ENCODE data around the gene ADGRB3.
A peak's percentile ranks its signal among the peaks of the same experiment; 100 is the strongest.

ADGRB3 gene

GRCh38 chr6:68633972-68634725 is 933 bp upstream of the ADGRB3 start:
- DNase-seq (ENCODE audit: low spot score) = no peak
- H3K79me1 ChIP-seq (ENCODE audit: low read depth, low read length) = no peaks in the 10 kb centered on the region
- no peak overlapping the region for H3K4ac ChIP-seq (ENCODE audit: low read length)
- no peak overlapping the region for H2BK15ac ChIP-seq (ENCODE audit: low read length)
- H2BK120ac ChIP-seq (ENCODE audit: low read depth, low read length) = no peak overlapping the region
- H3K27ac ChIP-seq (replicated peaks; ENCODE audit: low read length) = no peak overlapping the region
- peaks cover 0 to 12% (median 0%) of the 10 kb centered on the region in 3 experiments for H3K27me3 ChIP-seq (ENCODE audit: control insufficient read depth in 3 of 3, insufficient read depth in 3 of 3, low read depth in 1 of 3, low read length in 3 of 3)
- H2AFZ ChIP-seq (ENCODE audit: low read length) = peak overlapping the region; percentile 97
- H3K4me1 ChIP-seq (ENCODE audit: control insufficient read depth in 2 of 2, insufficient read depth in 1 of 2, low read depth in 1 of 2, low read length in 2 of 2) = peaks cover 0 to 18% of the 10 kb centered on the region in 2 donors
- WGBS, 2 donors (ENCODE audit: extremely low coverage in 2 of 2, insufficient read length in 2 of 2, insufficient replicate concordance in 1 of 2) = no CpG with 5 or more reads among the region's 23 CpGs
- H2AK5ac ChIP-seq (ENCODE audit: low read depth, low read length) = no peak overlapping the region
- no peak overlapping the region for H2BK5ac ChIP-seq (ENCODE audit: low read length)
- H3K18ac ChIP-seq (ENCODE audit: low read length) = no peak overlapping the region
- no peak overlapping the region for H4K91ac ChIP-seq (ENCODE audit: low read depth, low read length, poor library complexity)
- H3K14ac ChIP-seq (ENCODE audit: low read length) = no peak overlapping the region
- H4K8ac ChIP-seq (ENCODE audit: low read depth, low read length) = no peak overlapping the region
- peaks cover 0 to 3% of the 10 kb centered on the region in 2 donors for H3K36me3 ChIP-seq (replicated peaks in 1 of 2; ENCODE audit: control insufficient read depth in 2 of 2, insufficient read depth in 2 of 2, low read length in 2 of 2)
- no peak overlapping the region for H3K9ac ChIP-seq (ENCODE audit: low read depth, low read length, poor library complexity)
- H3K9me3 ChIP-seq (replicated peaks in 1 of 2; ENCODE audit: control insufficient read depth in 2 of 2, insufficient read depth in 1 of 2, low read depth in 1 of 2, low read length in 2 of 2) = no peaks in the 10 kb centered on the region
- H3K4me2 ChIP-seq (ENCODE audit: insufficient read depth, low read length, poor library complexity, severe bottlenecking) = peak overlapping the region; percentile 86
- H3K23ac ChIP-seq (ENCODE audit: low read depth, low read length, poor library complexity) = no peak overlapping the region
- peak overlapping the region; percentile 80 to 91 for H3K4me3 ChIP-seq (ENCODE audit: low read length in 2 of 2)
- H2BK12ac ChIP-seq (ENCODE audit: low read length) = no peak overlapping the region

DNA sequence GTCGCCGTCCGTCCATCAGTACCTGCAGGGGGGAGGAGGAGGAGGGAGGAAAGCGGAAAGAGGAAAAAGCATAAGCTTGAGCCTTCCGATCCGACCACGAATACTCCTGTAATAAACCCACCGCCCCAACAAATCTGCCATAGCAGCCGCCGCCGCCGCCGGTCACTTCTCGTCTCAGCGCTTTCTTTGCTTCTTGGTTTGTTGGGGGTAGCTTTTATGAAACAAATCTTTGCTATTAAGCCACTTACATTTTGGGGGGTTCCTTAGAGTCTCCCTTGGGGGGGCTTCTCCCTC is 277 bp downstream of the ADGRB3 start:
- H3K4ac ChIP-seq (ENCODE audit: low read length) = no peak overlapping the region
- no peak overlapping the region for H4K91ac ChIP-seq (ENCODE audit: low read depth, low read length, poor library complexity)
- H4K8ac ChIP-seq (ENCODE audit: low read depth, low read length) = no peak overlapping the region
- peak overlapping the region; percentile 49 for H3K27ac ChIP-seq (replicated peaks; ENCODE audit: low read length)
- no peaks in the 10 kb centered on the region for H3K9me3 ChIP-seq (replicated peaks in 1 of 2; ENCODE audit: control insufficient read depth in 2 of 2, insufficient read depth in 1 of 2, low read depth in 1 of 2, low read length in 2 of 2)
- H2BK120ac ChIP-seq (ENCODE audit: low read depth, low read length) = no peak overlapping the region
- no peak overlapping the region for H2BK15ac ChIP-seq (ENCODE audit: low read length)
- peak overlapping the region; percentile 80 to 91 for H3K4me3 ChIP-seq (ENCODE audit: low read length in 2 of 2)
- H3K4me2 ChIP-seq (ENCODE audit: insufficient read depth, low read length, poor library complexity, severe bottlenecking) = peak overlapping the region; percentile 67
- no peak overlapping the region for H3K9ac ChIP-seq (ENCODE audit: low read depth, low read length, poor library complexity)
- peaks cover 0 to 12% of the 10 kb centered on the region in 2 donors for H3K36me3 ChIP-seq (replicated peaks in 1 of 2; ENCODE audit: control insufficient read depth in 2 of 2, insufficient read depth in 2 of 2, low read length in 2 of 2)
- peaks cover 4 to 18% of the 10 kb centered on the region in 2 donors for H3K4me1 ChIP-seq (ENCODE audit: control insufficient read depth in 2 of 2, insufficient read depth in 1 of 2, low read depth in 1 of 2, low read length in 2 of 2)
- H3K14ac ChIP-seq (ENCODE audit: low read length) = no peak overlapping the region
- H3K79me1 ChIP-seq (ENCODE audit: low read depth, low read length) = no peaks in the 10 kb centered on the region
- DNase-seq (ENCODE audit: low spot score) = no peak
- no peak overlapping the region for H2AK5ac ChIP-seq (ENCODE audit: low read depth, low read length)
- no peak overlapping the region for H2BK5ac ChIP-seq (ENCODE audit: low read length)
- H3K18ac ChIP-seq (ENCODE audit: low read length) = peak overlapping the region; percentile 53
- no peak overlapping the region for H3K23ac ChIP-seq (ENCODE audit: low read depth, low read length, poor library complexity)
- peak overlapping the region; percentile 97 for H2AFZ ChIP-seq (ENCODE audit: low read length)
- no CpG with 5 or more reads among the region's 15 CpGs for WGBS, 2 donors (ENCODE audit: extremely low coverage in 2 of 2, insufficient read length in 2 of 2, insufficient replicate concordance in 1 of 2)
- no peak overlapping the region for H2BK12ac ChIP-seq (ENCODE audit: low read length)
- H3K27me3 ChIP-seq (ENCODE audit: control insufficient read depth in 3 of 3, insufficient read depth in 3 of 3, low read depth in 1 of 3, low read length in 3 of 3) = peaks cover 0 to 19% (median 0%) of the 10 kb centered on the region in 3 experiments

- H2BK5ac ChIP-seq (ENCODE audit: low read length) = no peak overlapping the region
- no peak overlapping the region for H4K91ac ChIP-seq (ENCODE audit: low read depth, low read length, poor library complexity)
- peak; percentile 23 for DNase-seq (ENCODE audit: low spot score)
- H3K27ac ChIP-seq (replicated peaks; ENCODE audit: low read length) = peak overlapping the region; percentile 49
- peak overlapping the region; percentile 75 for H3K9ac ChIP-seq (ENCODE audit: low read depth, low read length, poor library complexity)
- H2BK15ac ChIP-seq (ENCODE audit: low read length) = no peak overlapping the region
- H3K4me2 ChIP-seq (ENCODE audit: insufficient read depth, low read length, poor library complexity, severe bottlenecking) = peak overlapping the region; percentile 67
- peak overlapping the region; percentile 53 for H3K18ac ChIP-seq (ENCODE audit: low read length)
- peak overlapping the region; percentile 80 to 91 for H3K4me3 ChIP-seq (ENCODE audit: low read length in 2 of 2)
- H3K9me3 ChIP-seq (replicated peaks in 1 of 2; ENCODE audit: control insufficient read depth in 2 of 2, insufficient read depth in 1 of 2, low read depth in 1 of 2, low read length in 2 of 2) = no peaks in the 10 kb centered on the region
- H2AK5ac ChIP-seq (ENCODE audit: low read depth, low read length) = no peak overlapping the region
- no peak overlapping the region for H2BK12ac ChIP-seq (ENCODE audit: low read length)
- no peak overlapping the region for H3K4ac ChIP-seq (ENCODE audit: low read length)
- H4K8ac ChIP-seq (ENCODE audit: low read depth, low read length) = no peak overlapping the region
- H3K23ac ChIP-seq (ENCODE audit: low read depth, low read length, poor library complexity) = no peak overlapping the region
- H3K36me3 ChIP-seq (replicated peaks in 1 of 2; ENCODE audit: control insufficient read depth in 2 of 2, insufficient read depth in 2 of 2, low read length in 2 of 2) = peaks cover 0 to 12% of the 10 kb centered on the region in 2 donors
- H2AFZ ChIP-seq (ENCODE audit: low read length) = peak overlapping the region; percentile 97
- H3K14ac ChIP-seq (ENCODE audit: low read length) = no peak overlapping the region
- H3K79me1 ChIP-seq (ENCODE audit: low read depth, low read length) = no peaks in the 10 kb centered on the region
- H3K27me3 ChIP-seq (ENCODE audit: control insufficient read depth in 3 of 3, insufficient read depth in 3 of 3, low read depth in 1 of 3, low read length in 3 of 3) = peaks cover 0 to 19% (median 0%) of the 10 kb centered on the region in 3 experiments
- H2BK120ac ChIP-seq (ENCODE audit: low read depth, low read length) = no peak overlapping the region
- peaks cover 6 to 18% of the 10 kb centered on the region in 2 donors for H3K4me1 ChIP-seq (ENCODE audit: control insufficient read depth in 2 of 2, insufficient read depth in 1 of 2, low read depth in 1 of 2, low read length in 2 of 2)
- no CpG with 5 or more reads among the region's 24 CpGs for WGBS, 2 donors (ENCODE audit: extremely low coverage in 2 of 2, insufficient read length in 2 of 2, insufficient replicate concordance in 1 of 2)
These were observed 828 bp downstream of the ADGRB3 start for GRCh38 chr6:68635706-68636513.

- Histone ChIP-seq H3K79me1 (ENCODE audit: low read depth, low read length) (no peaks in the 10 kb centered on the region), H3K4me1 (ENCODE audit: control insufficient read depth in 2 of 2, insufficient read depth in 1 of 2, low read depth in 1 of 2, low read length in 2 of 2) (peaks cover 6 to 18% of the 10 kb centered on the region in 2 donors), H3K18ac (ENCODE audit: low read length) (no peak overlapping the region), H3K14ac (ENCODE audit: low read length) (no peak overlapping the region), H2BK15ac (ENCODE audit: low read length) (no peak overlapping the region), H4K91ac (ENCODE audit: low read depth, low read length, poor library complexity) (no peak overlapping the region), H3K9me3 (replicated peaks in 1 of 2; ENCODE audit: control insufficient read depth in 2 of 2, insufficient read depth in 1 of 2, low read depth in 1 of 2, low read length in 2 of 2) (no peaks in the 10 kb centered on the region), H4K8ac (ENCODE audit: low read depth, low read length) (no peak overlapping the region), H3K4ac (ENCODE audit: low read length) (no peak overlapping the region), H3K4me3 (ENCODE audit: low read length in 2 of 2) (peak overlapping the region in 1 of 2 donors; percentile 80), H3K36me3 (replicated peaks in 1 of 2; ENCODE audit: control insufficient read depth in 2 of 2, insufficient read depth in 2 of 2, low read length in 2 of 2) (peaks cover 0 to 16% of the 10 kb centered on the region in 2 donors), H2AFZ (ENCODE audit: low read length) (peak overlapping the region; percentile 12), H3K23ac (ENCODE audit: low read depth, low read length, poor library complexity) (no peak overlapping the region), H2AK5ac (ENCODE audit: low read depth, low read length) (no peak overlapping the region), H2BK5ac (ENCODE audit: low read length) (no peak overlapping the region), H3K27ac (replicated peaks; ENCODE audit: low read length) (no peak overlapping the region), H3K9ac (ENCODE audit: low read depth, low read length, poor library complexity) (no peak overlapping the region), H2BK12ac (ENCODE audit: low read length) (no peak overlapping the region), H2BK120ac (ENCODE audit: low read depth, low read length) (no peak overlapping the region), H3K4me2 (ENCODE audit: insufficient read depth, low read length, poor library complexity, severe bottlenecking) (no peak overlapping the region), H3K27me3 (ENCODE audit: control insufficient read depth in 3 of 3, insufficient read depth in 3 of 3, low read depth in 1 of 3, low read length in 3 of 3) (peaks cover 0 to 19% (median 0%) of the 10 kb centered on the region in 3 experiments)
- no peak for DNase-seq (ENCODE audit: low spot score)
- WGBS, 2 donors (ENCODE audit: extremely low coverage in 2 of 2, insufficient read length in 2 of 2, insufficient replicate concordance in 1 of 2) = no CpG with 5 or more reads among the region's 5 CpGs
These were observed 1.6 kb downstream of the ADGRB3 start for GRCh38 chr6:68636666-68637065.

Measured in neuronal stem cell (in vitro differentiated cells).